ENCODE results near the gene IQGAP3.

Gene IQGAP3

GRCh38 chr1:156508205-156508954 lies 64.0 kb downstream of the IQGAP3 start:
- DNase-seq: no peak

DNA sequence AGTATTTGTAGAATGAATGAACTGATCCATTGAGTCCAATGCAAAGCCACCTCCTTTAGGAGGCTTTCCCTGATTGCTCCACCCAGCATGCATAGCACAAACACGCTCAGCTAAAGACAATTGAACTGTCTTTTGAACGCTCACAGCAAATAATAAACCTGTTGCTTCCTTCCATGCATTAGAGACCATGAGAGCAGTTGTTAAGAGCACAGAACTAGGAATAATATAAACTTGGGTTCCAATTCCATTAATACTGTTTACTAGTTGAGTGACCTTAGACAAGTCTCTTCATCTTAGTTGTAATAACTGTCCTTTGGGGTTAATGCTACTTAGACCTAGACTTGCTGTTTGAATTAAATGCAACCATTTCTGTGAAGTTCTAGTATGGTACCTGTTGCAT lies 65.9 kb downstream of the IQGAP3 start:
- no peak for DNase-seq

GRCh38 chr1:156505679-156506298 lies 66.6 kb downstream of the IQGAP3 start:
- DNase-seq: no peak

- peak; percentile 60 for DNase-seq
Measured at GRCh38 chr1:156504821-156505678, 67.3 kb downstream of the IQGAP3 start.

GRCh38 chr1:156504438-156504813 lies 67.9 kb downstream of the IQGAP3 start:
- DNase-seq: no peak

DNA sequence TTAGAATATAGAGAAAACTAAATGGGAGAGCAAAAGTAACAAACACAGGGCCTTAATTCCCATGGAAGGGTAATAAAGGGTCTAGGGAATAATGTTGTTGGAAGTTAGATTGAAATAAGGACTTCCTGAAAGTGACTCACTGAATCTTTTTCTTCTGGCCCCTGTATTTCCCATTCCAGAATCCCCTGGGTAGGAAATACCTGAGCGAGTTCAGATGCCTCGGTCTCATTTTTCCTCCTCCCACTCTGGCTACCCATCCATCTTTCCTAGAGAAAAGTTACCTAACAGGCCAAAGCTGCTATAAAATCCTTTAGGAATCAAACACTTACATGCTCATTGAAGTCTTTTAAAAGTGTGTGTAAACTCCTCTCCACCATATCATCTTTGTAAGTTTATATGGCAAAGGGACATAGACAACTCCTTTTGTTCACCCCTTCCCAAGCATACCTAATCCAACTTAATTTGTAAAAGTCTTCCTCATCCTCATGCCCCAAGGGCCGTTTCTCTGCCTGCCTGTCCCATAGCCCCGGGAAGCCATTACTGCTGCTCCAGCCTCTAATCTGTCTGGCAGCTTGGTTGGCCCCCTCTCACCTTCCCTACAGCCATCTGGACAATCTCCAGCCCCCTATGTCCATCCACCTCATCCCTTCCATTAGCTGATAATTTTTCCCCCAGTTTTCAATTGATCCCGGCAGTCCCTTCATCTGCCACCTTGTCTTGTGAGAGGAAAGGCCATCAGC lies 68.5 kb downstream of the IQGAP3 start:
- DNase-seq: no peak

DNA sequence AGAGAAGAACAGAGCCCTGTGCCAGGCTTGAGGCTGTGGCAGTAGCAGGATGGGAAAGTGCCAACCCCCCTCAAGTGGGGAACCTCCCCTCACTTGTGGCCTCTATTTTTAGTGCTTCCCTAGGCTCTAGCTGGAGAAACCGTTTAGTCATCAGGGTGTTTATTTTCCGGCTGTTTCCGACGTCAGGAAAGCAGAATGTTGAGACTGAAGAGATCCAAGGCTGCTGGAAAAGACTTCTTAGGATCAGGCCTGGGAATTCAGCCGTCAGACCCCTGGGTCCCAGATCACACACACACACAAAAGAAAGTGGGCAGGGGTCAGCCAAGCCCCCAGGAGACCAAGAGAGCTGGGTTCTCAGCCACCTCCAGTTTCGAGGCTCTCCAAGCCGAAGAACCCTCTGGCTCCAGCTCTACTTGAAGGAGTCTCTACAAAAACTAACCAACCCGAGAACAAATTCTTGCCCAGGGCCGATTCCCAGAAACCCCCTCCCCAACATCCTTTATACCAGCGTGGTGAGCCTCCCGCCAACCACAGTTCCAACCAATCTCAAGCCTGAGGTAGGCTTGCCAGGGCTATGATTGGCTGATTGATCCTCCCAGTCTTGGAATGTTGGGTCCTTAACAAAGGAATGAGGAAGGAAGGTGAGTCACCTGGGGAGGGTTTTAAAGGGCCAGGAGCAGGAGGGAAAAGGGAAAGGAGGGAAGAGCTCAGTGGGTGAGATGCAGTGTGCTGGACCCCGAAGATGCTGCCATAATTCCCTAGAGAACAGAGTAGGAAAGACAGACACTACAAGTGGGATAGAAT lies 69.3 kb downstream of the IQGAP3 start:
- no peak for DNase-seq

GRCh38 chr1:156502391-156502893 lies 69.9 kb downstream of the IQGAP3 start:
- no peak for DNase-seq

DNA sequence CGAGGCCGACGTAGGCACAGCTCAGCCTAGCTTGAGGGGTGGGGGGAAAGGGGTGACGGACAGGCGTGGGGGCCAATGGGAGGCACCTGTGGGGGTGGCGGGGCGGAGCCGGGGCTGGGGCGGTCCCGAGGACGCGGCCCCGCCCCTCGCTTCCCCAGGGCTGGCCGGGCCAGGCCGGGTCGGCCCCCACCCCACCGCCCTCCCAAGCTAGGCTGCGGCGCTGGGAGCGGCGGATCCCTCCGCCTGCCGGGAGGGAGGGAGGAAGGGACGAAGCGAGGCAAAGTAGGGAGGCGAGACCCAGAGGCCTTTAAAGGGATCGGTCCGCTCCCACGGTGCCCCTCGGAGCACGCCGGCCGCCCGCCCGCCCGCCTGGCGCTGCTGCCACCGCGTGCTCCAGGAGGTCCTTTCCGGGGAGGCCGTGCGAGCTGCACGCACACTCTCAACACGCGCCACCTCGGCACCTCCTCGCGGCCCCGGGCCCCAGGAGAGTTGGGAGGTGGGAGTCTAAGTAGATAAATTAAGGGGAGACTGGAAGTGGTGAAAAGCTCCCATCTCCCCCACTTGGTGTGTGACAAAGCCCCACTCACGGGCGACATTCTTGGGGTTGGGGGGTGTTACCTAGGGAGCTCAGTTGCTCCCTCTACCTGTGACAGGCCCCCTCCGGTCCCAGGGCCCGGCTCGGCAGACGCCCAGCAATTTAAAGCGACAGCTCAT lies 71.4 kb downstream of the IQGAP3 start:
- DNase-seq: peak; percentile 57

DNA sequence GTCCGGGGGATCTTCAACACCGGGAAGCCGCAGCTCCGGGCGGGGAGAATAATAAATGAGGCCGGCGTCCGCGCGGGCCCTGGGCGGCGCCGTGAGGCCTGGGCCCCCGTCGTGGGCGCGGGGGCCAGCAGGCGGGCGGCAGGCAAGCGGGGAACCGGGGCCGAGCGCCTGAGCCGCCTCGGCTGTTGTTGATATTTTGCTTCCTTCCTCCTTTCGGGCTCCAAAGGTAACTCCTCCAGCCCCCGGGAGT lies 71.9 kb downstream of the IQGAP3 start, which contains the start of gene MEF2D:
Gene MEF2D, minus strand, starts transcription at position 233 of the 250 bp plus-strand sequence. CDS start 17,483 bp downstream, outside the sequence.
- DNase-seq: no peak

GRCh38 chr1:156499842-156500542 lies 72.4 kb downstream of the IQGAP3 start:
- DNase-seq: no peak

DNA sequence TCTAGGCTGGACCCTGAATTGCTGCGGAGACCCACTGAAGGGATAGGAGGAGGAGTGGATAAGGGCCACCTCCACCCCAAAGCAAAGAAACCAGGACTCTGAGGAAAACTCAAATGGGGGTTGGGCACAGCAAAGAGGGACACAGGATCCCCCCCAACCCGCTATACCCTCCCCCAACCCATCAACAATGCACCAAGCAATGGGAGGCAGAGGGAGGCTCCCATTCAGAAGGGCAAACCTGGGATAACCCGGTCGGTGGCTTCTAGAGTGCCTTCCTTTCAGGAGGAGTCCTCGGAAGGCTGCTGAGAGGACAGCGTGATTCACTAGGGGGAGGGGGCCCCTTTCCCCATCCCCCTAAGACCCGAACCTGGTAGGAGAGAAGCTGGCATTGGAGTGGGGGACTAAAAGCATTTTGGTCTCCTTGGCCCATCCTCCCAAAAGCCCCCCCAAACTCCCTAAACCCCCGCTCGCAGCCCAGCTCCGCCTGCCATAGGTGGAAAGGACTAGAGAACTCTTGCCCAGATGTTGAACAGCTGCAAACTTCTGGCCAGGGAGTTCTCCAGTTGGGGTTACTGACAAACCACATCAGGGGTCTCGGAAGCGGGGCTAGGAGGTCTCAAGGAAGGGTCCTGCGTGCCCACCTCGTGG lies 73.0 kb downstream of the IQGAP3 start:
- DNase-seq: no peak

- no peak for DNase-seq
Measured at GRCh38 chr1:156498432-156499193, 73.8 kb downstream of the IQGAP3 start.

GRCh38 chr1:156497743-156498431 lies 74.5 kb downstream of the IQGAP3 start:
- DNase-seq: no peak

- DNase-seq: no peak
Measured at GRCh38 chr1:156497078-156497742, 75.2 kb downstream of the IQGAP3 start.

GRCh38 chr1:156496211-156496761 lies 76.1 kb downstream of the IQGAP3 start:
- peak; percentile 70 for DNase-seq

DNA sequence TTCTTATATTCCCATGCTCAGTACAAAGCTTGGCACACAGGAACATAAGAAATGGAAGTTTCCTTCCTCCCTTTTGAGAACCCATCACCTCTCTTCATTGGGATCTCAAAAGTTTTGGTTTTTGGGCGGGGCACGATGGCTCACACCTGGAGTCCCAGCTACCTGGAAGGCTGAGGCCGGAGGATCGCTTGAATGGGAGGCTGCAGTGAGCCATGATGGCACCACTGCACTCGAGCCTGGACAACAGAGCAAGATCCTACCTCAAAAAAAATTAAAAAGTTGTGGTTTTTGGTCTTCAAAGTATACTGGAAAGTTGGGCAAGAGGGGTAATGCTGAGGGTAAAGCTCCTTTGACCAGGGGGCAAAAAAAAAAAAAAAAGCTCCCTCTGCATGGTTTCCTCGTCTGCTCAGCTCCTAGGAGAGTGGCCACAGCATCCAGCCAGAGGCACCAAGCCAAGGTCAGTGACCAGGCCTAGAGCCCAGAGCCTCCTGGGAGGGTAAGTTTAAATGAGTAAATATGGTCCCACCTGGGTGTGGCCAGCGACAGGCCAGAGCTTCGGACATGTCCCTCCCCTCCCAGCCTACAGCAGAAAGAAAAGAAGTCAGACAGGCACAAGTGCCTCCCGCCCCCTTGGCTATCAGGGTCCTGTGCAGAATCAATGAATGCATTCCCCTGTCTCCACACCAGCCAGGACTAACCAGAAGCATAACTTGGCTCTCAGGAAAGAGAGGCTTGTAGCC lies 76.8 kb downstream of the IQGAP3 start:
- no peak for DNase-seq
